Activated CD4-positive, alpha-beta T cell treated with anti-CD3 and anti-CD28 coated beads, Interleukin-2, amount 50 U/mL, for 24 hours (primary cell): Measurements from ENCODE around the gene GCFC2.
"Not testable (repeated sequence)": the region's sequence is repeated elsewhere in the genome, so short reads cannot be mapped to it uniquely, and the experiment has no call there.

ENCODE experiments used
- DNase-seq, 2 donors: peaks; one replicate each; pipeline ENCODE4 v3.0.0-alpha.2; 2020; ENCODE audit warnings: low read depth in 1 of 2, low spot score in 1 of 2

The GCFC2 gene

DNA sequence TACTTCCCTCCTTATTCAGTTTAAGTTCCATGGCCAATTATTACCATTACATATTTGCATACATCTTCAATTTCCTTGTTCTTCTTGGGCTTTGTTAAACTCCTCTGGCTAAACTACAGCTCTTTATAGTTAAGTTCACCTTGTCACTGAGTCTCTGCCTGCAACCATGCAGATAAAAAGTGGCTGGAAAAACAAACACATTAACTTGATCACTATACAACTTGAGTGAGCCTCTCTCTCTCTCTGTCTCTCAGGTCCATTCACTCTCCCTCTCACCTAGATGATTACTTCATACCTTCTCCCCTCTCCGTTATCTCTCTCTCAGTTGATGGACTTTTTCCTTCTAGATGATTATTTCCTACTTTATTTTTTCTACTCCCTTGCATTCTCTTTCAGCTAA is 30.3 kb downstream of the GCFC2 start:
- DNase-seq, result no peak

DNA sequence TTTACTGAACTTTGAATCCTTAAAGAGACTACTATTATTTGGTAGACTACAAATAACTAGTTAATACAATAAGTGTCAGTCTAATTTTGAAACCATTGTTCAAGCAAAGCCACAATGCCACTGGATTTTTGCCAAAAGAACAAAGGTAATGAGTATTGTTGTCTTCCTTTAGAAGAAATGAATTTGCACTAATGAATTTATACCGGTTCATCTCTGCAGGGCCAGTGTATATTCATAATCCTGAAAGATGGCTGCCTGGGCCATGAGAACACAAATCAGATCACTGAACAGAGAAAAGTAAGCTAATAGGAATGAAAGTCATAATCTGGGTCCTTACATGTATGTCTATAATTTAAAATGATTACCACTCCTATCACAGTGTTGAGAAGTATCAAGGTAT is 31.2 kb downstream of the GCFC2 start:
- DNase-seq, result no peak

DNA sequence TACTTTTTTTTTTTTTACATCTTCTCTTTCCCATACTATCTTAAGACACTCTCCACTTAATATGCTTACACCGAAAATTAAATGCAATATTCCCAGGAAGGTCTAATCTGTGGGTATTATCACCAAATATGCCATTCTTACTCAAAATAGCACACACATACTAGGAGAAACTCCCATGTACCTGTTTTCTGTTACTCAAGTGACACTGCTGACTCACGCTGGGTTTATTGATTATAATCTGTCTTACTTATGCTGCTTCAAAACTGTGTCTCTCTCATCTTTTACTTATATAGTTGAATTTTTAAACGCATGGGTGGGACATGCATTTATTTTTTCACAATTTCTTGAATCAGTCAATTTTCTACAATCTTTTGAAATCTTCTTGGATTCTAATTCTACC is 34.3 kb downstream of the GCFC2 start:
- no peak for DNase-seq

DNA sequence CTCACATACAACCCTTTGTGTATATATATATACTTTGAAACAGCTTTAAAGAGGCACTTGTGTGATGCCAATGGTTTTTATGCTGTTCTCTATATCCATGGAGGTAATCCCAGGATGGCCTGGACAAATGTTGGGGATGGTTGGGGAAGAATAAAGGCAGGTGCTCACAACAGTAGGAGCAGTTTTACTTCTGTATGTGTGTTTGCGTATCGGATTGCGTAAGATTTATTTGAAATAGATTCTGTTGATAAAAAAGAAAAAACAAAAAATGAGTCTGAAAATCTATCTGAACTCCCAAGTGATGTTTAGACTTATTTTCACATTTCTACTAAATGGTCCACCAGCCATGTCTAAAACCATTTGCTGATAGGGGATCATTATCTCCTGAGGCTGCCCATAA is 34.8 kb downstream of the GCFC2 start:
- no peak for DNase-seq

DNA sequence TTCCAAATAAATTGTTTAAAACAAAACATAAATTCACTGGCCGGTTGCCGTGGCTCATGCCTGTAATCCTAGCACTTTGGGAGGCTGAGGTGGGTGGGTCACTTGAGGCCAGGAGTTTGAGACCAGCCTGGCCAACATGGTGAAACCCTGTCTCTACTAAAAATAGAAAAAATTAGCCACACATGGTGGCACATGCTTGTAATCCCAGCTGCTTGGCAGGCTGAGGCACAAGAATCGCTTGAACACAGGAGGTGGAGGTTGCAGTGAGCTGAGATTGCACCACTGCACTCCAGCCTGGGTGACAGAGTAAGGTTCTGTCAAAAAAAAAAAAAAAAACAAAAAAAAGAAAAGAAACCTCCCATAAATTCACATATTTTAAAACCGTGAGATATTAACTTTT is 35.3 kb downstream of the GCFC2 start:
- not testable (repeated sequence) for DNase-seq

DNA sequence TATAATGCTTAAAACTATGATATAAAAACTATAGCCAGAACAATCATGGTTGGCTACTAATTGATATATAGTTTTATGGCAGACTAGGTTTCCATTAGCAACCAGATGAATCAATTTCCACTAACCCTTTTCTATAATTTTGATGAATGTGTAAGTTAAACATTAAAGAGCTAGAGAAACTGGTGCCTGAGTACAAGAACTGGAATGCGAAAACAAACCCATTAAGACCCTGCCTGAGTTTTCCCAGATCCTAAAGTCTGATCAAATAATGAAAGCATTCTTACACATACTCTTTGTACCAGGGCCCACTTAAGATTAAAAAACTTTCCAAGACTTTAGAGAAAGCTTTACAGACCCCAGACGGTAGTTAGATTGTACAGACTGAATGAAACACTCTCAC is 42.8 kb downstream of the GCFC2 start:
- no peak for DNase-seq

DNA sequence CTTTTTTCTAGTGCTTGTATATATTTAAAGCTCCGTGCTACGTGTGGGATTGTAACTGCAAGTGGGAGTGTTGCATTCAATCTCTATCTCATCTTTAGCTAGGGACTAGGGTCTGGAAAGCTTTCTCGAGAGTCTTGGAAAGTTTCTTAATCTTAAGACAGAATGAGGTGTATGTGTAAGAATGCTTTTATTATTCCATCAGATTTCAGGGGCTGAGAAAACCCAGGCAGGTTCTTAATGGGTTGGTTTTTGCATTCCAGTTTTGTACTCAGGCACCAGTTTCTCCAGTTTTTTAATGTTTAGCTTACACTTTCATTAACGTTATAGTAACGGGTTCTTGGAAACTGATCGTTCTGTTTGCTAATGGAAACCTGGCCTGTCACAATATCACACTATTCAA is 43.8 kb downstream of the GCFC2 start:
- no peak for DNase-seq

DNA sequence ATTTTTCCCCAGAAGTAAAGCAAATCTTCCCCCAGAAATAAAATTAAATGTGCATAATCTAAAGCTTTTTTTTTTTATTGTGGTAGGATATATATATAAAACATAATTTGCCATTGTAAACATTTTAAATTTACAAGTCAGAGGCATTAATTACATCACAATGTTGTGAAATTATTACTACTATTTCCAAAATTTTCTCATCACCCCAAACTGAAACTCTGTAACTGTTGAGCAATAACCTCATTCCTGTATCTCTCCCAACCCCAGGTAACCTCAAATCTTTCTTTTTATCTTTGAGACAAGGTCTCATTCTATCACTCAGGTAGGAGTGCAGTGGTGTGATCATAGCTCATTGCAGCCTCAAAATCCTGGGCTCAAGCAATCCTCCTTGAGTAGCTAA is 52.9 kb downstream of the GCFC2 start:
- DNase-seq, result no peak

DNA sequence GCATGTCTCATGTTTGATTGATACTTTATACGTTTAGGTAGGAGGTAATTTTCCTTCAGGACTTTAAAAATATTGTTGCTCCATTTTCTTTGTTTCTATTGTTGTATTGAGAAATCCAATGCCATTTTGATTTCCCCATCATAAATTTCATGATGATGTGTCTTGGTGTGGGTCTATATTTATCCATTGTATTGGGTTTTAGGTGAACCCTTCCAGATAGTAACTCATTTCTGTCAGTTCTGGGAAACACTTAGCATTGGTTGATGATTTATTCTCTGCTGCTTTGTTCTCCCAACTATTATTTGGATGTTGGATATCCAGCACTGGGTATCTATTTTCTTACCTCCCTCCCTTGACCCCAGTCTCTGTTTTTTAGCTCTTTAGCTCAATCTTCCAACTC is 54.2 kb downstream of the GCFC2 start:
- no peak for DNase-seq

DNA sequence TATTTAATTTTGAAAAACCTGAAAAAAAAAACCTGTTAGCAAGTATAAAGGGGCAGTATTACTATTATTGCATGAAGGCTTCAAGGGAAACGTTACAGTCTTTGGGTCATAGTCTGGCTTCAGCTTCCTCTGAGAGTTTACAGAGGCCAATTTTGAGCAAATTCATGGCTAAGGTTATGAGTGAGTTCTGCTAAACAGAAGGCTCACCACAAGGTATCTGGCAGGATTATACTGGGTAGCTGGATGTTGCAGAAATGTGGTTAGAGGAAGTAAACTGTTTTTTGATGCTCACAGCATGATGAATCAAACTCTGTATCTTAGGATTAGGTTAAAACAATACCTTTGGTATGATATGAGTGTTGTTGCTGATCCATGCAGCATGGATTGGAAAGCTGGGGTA is 54.9 kb downstream of the GCFC2 start:
- no peak for DNase-seq

DNA sequence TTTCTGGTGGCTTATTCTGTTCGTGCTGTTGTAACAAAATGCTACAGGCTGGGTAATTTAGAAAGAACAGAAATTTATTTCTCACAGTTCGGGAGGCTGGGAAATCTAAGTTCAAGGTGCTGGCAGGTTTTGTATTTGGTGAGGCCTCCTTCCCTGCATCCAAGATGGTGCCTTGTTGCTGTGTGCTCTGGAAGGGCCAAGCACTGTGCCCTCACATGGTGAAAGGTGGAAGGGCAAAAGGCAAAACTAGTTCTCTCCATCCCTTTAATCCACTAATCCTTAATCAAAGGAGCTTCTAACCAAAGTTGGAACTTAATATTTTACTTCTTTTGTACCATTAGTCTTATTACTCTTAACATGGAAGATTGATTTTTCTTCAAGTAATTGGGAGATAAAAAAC is 56.7 kb downstream of the GCFC2 start:
- no peak for DNase-seq

DNA sequence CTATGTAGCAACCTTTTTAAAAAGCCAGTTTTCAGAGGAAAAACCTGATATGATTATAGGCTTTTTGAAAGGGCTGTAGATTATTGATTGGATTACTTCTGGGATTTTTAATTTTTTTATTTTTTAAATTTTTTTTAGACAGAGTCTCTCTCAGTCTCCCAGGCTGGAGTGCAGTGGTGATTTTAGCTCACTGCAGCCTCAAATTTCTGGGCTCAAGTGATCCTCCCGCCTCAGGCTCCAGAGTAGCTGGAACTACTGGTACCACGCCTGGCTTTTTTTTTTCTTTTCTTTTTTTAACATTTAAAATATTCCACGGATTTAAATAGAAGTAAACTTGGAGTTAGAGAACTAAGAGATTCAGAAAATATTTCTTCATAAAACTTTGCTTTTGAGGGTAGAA is 62.9 kb downstream of the GCFC2 start:
- DNase-seq, result no peak

DNA sequence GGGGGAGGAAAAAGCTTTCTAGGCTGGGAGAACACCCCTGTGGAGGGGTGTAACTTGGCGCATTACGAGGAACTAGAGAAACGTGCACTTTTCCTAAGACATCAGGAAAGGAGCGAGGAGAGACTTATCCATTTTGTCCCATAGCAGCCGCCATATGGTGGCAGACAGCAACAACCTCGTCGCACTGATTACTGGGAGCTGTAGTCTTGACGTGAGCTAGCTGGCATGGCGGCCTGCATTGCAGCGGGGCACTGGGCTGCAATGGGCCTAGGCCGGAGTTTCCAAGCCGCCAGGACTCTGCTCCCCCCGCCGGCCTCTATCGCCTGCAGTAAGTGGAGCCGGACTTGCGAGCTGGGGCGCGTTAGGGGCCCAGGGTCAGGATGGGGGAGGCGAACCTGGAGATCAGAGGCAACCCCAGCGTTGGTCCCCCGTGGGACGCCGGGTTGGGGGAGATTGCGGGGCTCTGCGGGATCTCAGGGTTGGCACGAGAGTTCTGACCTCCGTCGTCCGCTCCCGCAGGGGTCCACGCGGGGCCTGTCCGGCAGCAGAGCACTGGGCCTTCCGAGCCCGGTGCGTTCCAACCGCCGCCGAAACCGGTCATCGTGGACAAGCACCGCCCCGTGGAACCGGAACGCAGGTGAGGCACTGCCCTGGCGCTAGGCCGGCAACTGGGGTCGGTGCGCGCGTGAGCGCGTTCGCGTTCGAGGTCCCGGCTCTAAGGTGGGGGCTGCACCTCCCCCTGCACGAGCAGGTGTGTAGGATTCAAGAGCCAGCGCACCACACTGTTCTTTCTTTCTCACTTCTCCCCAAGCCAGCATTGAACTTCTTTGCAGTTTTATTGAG is 63.9 kb downstream of the GCFC2 start, which contains the start of gene MRPL19:
MRPL19 (plus strand) TSS at position 201 of the 843 bp plus-strand sequence; CDS start at position 226, 25 bp downstream.
- peak; percentile 53 to 77 for DNase-seq

DNA sequence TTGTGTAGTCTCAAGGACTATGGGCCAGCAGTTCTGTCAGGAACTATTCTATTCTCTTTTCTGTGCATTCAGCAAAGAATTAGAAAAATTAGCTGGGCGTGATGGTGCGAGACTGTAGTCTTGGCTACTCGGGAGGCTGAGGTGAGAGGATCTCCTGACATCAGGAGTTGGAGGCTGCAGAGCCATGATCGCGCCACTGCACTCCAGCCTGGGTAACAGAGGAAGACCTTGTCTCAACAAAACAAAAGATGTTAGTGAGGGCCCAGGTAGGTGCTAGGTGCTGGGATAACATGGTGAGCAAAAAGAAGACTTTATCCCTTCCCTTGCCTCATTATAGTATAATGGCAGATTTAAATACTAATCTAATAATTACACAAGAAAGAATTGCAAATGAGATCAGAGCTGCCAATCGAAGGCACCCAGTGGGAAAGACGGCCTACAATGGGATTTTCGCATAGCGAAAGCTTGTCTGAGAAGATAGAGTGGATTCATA is 64.6 kb downstream of the GCFC2 start:
- no peak for DNase-seq

DNA sequence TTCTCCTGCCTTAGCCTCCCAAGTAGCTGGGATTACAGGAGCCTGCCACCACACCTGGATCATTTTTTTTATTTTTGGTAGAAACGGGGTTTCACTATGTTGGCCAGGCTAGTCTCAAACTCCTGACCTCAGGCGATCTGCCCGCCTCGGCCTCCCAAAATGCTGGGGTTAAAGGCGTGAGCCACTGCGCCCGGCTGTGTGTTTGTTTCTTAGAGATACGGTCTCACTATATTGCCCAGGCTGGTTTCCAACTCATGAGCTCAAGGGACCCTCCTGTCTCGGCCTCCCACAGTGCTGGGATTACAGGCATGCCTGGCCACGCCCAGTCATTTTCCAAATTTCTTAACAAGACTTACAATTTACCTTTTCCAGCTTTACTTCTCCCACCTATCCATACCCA is 65.1 kb downstream of the GCFC2 start:
- DNase-seq, result no peak

DNA sequence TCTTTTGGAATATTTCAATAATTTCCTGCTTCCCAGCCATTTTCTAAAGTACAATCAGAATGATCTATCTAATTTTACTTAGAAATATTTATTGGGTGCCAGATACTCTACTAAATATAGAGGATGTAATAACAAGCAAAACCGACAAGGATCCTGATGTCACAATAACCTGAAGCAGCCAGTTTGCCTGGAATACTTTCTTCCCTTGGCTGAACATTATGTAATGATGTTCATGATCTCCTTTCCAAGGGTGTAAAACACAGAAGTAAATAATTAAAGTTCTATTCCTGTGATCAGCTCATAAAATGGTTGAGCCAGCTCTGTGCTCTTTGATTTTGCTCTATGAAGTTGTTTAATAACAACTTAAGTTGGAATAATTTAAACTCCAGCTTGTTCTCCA is 66.7 kb downstream of the GCFC2 start:
- DNase-seq, result no peak

DNA sequence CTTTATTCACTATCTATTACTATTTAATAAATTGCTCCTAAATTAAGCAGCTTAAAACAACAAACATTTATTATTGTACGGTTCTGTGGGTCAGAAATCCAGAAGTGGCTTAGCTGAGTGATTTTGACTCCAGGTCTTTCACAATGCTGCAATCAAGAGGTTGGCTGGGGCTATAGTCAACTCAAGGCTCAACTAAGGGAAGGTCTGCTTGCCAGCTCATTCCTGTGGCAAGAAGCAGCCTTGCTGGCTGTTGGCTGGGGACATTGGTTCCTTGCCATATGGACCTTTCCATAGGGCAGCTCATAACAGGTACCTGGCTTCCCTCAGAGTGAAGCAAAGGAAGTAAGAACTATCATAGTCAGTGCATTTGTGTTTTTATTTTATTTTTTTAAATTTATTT is 69.1 kb downstream of the GCFC2 start:
- no peak for DNase-seq

DNA sequence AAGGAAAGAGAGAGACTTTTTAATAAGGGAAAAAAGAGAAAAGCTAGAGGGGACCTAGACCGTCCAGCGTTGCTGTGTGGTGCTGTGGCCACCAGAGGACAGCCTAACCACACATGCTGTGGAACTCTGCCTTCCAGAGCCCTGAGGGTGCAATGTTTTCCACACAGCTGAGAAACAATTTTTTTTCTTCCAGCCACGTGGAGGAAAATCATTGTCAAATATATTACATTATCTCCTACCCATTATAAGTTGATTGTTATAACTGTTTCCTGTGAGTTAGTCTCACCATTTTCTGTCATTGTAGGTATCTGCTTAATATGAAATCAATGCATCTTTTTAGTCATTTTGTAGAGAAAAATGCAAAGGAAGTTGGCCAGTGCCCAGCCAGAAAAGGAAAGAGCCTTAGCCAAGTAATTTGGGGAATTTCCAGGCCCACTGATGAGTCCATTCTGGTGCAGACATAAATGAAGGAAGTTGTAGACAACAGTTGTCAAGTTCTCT is 70.0 kb downstream of the GCFC2 start:
- DNase-seq, result peak; percentile 6 to 33

DNA sequence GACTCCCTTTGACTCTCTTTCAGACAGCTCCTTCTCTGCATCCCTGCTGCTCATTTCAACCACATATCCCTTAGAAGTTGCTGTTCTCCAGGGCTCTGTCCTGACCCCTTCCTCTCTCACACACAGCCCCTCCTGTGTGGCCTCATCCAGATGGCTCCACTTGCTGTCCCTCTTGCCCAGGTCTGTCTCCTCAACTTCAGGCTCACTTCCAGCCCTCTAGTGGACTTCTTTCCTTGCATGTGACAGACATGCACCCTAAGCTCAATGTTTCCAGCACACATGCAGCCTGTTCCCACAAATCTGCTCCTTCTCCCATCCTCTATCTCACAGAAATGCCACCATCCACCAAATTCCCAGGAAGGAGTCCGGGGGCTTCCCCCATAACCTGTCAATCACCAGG is 73.1 kb downstream of the GCFC2 start:
- DNase-seq, result no peak

DNA sequence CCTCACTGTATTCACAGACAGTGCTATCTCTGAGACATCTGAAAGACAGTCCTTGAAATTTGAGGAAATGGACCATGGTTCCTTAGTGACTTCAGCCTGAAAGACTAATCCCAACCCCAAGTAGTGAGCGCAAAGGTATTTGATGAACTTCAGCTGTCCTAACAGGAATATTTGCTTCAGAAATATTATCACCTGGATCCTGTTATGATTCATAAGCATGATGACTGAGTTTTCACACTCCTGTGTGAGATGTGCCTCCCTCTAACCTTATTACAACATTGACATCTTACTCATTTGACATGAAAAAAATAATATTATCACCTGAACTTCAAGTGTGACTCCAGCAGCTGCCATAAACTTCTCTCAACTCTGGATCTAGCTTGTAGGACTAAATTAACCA is 75.8 kb downstream of the GCFC2 start:
- no peak for DNase-seq

DNA sequence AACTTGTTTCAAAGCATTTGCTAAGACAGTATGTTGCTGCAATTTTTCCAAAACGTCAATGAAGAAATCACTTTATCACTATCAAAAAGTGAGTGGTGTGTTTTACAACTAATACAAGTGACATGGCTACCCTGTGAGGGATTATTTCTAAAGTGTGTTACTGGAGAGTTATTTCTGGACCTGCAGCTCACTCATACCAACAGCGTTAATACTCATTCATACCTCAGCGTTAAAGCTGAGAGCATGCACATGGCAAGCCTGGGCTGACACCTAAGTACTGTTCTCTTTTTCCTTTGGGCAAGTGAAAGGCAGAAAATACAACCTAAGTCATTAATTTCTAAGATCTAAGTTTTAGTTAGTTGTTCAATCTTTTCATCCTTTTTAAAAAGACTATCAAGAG is 77.1 kb downstream of the GCFC2 start:
- no peak for DNase-seq

DNA sequence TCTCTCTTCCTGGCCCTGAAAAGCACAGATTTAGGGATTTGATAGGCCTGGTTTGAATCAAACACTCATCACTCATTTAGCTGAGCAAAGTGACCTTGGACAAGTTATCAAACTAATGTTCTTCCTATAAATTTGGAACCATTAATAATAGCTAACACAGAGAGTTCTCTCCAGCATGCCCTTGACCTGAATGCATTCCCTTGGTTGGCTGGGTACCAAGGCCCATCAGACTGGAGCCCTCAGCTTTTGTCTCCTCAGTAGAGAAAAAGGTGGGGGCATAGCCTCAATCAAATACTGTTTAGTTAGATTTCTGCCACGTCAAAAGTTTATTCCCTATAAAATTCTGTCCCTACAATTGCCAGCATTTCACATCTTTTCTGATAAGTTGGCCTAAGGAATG is 77.9 kb downstream of the GCFC2 start:
- DNase-seq, result no peak
